Common myeloid progenitor, CD34-positive (primary cell): ENCODE measurements around the gene SERINC5. TPM values are rescaled to one million over a fixed set of nuclear protein-coding genes. Genes with fewer than 3 reads are reported as not detected.
A peak's percentile ranks its signal among the peaks of the same experiment; 100 is the strongest.
"Not testable (repeated sequence)": the region's sequence is repeated elsewhere in the genome, so short reads cannot be mapped to it uniquely, and the experiment has no call there.

Experiments
- CTCF ChIA-PET: fragments of 350-600 bp; sonication (Branson Sonifier 250); formaldehyde crosslinking; loops from one replicate; lab custom pipeline; 2021; ENCODE audit warnings: antibody characterized with exemption; lab: Charles Lee
- POLR2A ChIA-PET: fragments of 350-600 bp; sonication (Branson Sonifier 250); formaldehyde crosslinking; loops from one replicate; lab custom pipeline; 2021; ENCODE audit warnings: antibody characterized with exemption; lab: Charles Lee
- DNase-seq, 3 donors: peaks; one replicate each; pipeline versions ENCODE4 v3.0.0 to v3.0.0-alpha.2; 2013
- H3K27ac ChIP-seq, 2 experiments: 1 replicate in 1 of 2; 2 replicates in 1 of 2; pipeline ENCODE4 v1.7.0; 2013; ENCODE audit warnings: inconsistent platforms in 2 of 2, low read length in 2 of 2, mild to moderate bottlenecking in 2 of 2, low read depth in 1 of 2, moderate library complexity in 1 of 2; ENCODE audit not compliant: severe bottlenecking in 2 of 2, insufficient read depth in 1 of 2, poor library complexity in 1 of 2
- H3K27me3 ChIP-seq, 5 experiments: replicated peaks in 2 of 5; 1 replicate in 3 of 5; 2 replicates in 2 of 5; pipeline versions ENCODE4 v1.6.1 to v1.7.0; 2013; ENCODE audit warnings: low read length in 4 of 5, mild to moderate bottlenecking in 2 of 5, moderate library complexity in 2 of 5, inconsistent platforms in 1 of 5; ENCODE audit not compliant: insufficient read depth in 5 of 5, control insufficient read depth in 4 of 5
- H3K36me3 ChIP-seq, 4 experiments: 1 replicate in 2 of 4; 2 replicates in 2 of 4; pipeline versions ENCODE4 v1.6.1 to v1.7.0; 2013; ENCODE audit warnings: low read length in 3 of 4, control low read depth in 1 of 4, mild to moderate bottlenecking in 1 of 4; ENCODE audit not compliant: control insufficient read depth in 4 of 4, insufficient read depth in 4 of 4
- H3K4me1 ChIP-seq, 4 experiments: 1 replicate in 3 of 4; 2 replicates in 1 of 4; pipeline versions ENCODE4 v1.6.1 to v1.7.1; 2013; ENCODE audit warnings: low read length in 3 of 4, mild to moderate bottlenecking in 3 of 4, control low read depth in 1 of 4, inconsistent platforms in 1 of 4, moderate library complexity in 1 of 4; ENCODE audit not compliant: control insufficient read depth in 4 of 4, insufficient read depth in 4 of 4; ENCODE audit errors: control extremely low read depth in 1 of 4
- H3K4me3 ChIP-seq, 7 experiments: 1 replicate in 4 of 7; 2 replicates in 3 of 7; pipeline versions ENCODE4 v1.5.1 to v1.7.0; 2013; ENCODE audit warnings: mild to moderate bottlenecking in 7 of 7, low read length in 6 of 7, moderate library complexity in 6 of 7, inconsistent platforms in 2 of 7, low read depth in 2 of 7, control low read depth in 1 of 7; ENCODE audit not compliant: insufficient read depth in 4 of 7, control insufficient read depth in 1 of 7; ENCODE audit errors: extremely low read depth in 1 of 7
- H3K9me3 ChIP-seq, 5 experiments: 1 replicate in 4 of 5; 2 replicates in 1 of 5; pipeline versions ENCODE4 v1.6.1 to v1.7.1; 2013; ENCODE audit warnings: low read length in 4 of 5, mild to moderate bottlenecking in 2 of 5, inconsistent platforms in 1 of 5, low read depth in 1 of 5, moderate library complexity in 1 of 5; ENCODE audit not compliant: control insufficient read depth in 4 of 5, insufficient read depth in 2 of 5; ENCODE audit errors: control extremely low read depth in 1 of 5
- WGBS: methylation state at CpG from one replicate; pipeline ENCODE4 v1.1.5; 2013; ENCODE audit not compliant: insufficient coverage; 5-methylcytosine and 5-hydroxymethylcytosine counted together
- polyA plus RNA-seq: library from polyadenylated mRNA; unstranded; fragments of 120-200 nt; gene quantifications from one replicate; pipeline ENCODE4 v1.2.1, GENCODE V29; 2013

SERINC5 gene
- 7.6 TPM for polyA plus RNA-seq

DNA sequence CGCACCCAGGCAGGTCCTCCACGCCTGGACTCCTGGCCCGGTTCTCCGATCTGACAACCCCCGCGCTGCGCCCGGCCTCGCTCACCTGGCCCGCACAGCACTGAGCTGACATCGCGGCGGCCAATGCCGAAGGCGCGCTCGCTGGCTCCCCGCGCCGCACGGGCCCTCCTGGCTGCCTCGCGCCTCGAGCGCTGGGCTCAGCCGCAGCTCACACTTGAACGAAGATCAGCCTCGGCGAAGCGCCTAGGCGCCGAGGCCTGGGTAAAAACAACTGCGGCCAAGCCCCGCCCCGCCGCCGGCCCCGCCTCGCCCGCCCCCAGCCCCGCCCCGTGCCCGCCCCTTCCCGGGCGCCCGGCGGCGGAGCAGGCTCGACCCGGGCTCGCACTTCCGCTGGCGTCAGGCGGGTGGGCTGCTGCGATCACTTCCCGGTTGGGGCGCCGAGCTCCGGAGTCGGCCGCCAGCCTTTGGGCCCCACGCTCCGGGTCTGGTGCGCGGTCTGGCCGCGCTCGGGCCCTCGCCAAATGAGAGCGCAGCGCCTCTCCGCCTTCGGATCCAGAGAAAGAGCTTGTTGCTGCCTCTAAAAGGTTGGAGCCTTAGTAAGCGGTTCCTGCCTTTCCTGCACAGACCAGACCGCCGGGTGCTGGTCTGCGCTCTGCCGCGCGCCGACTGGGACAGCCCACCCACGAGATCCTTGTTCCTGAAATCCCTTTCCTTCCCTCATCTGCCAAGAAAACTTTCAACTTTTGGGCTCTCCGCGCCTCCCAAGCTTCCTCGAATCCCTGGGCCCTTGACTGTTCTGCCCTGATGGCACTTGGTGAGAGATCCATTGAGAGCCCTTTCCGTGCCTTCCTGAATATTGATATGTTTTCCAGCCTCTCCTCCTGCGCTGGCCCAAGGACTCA is at the start of gene SERINC5:
Gene SERINC5, minus strand, starts transcription at position 238 of the 902 bp plus-strand sequence. Its CDS starts 126 bp downstream, at position 112.
- Histone ChIP-seq H3K36me3 (peaks cover 0 to 7% (median 0%) of the 10 kb centered on the region in 4 experiments), H3K4me1 (peaks cover 13 to 41% (median 30%) of the 10 kb centered on the region in 4 experiments), H3K9me3 (no peaks in the 10 kb centered on the region), H3K27me3 (no peaks in the 10 kb centered on the region), H3K4me3 (peak within 1 kb of the TSS; percentile 65 to 94 (median 80)), H3K27ac (peak within 1 kb of the TSS; percentile 64 to 85)
- ChIA-PET CTCF (interaction anchor here (1.1 to 1.8 kb wide), 2 partner anchors 9 to 109 kb away, joined by 3 to 4 read pairs; no protein-coding TSS in a partner anchor), POLR2A (interaction anchor here (0.7 to 1.2 kb wide), 3 partner anchors 9 to 165 kb away, joined by 3 to 6 read pairs (median 4); no protein-coding TSS in a partner anchor)
- peak; percentile 70 to 85 (median 79) for DNase-seq
- under 1% methylated on average over 78 of the region's 87 CpGs for WGBS

GRCh38 chr5:80302636-80303035 is 46.8 kb upstream of the SERINC5 start:
- H3K27me3 ChIP-seq = peaks cover 0 to 1% (median 0%) of the 10 kb centered on the region in 5 experiments
- ChIA-PET POLR2A (no interaction called here), CTCF (no interaction called here)
- H3K4me1 ChIP-seq = no peaks in the 10 kb centered on the region
- H3K9me3 ChIP-seq = no peaks in the 10 kb centered on the region
- H3K4me3 ChIP-seq = no peak overlapping the region
- WGBS = 98% methylated on average over 10 of the region's 11 CpGs
- no peak for DNase-seq
- no peak overlapping the region for H3K27ac ChIP-seq
- no peaks in the 10 kb centered on the region for H3K36me3 ChIP-seq

GRCh38 chr5:80301342-80301741 is 45.5 kb upstream of the SERINC5 start:
- H3K4me3 ChIP-seq, CTCF ChIA-PET: not testable (repeated sequence)
- WGBS = no CpG with 5 or more reads among the region's 34 CpGs

GRCh38 chr5:80300796-80301195 is 44.9 kb upstream of the SERINC5 start:
- H3K4me3 ChIP-seq, DNase-seq, H3K27me3 ChIP-seq, H3K4me1 ChIP-seq, CTCF ChIA-PET, H3K27ac ChIP-seq, H3K36me3 ChIP-seq, POLR2A ChIA-PET, H3K9me3 ChIP-seq: not testable (repeated sequence)
- WGBS = 92% methylated on average over 4 of the region's 27 CpGs

More at GRCh38 chr5:80301342-80301741, 45.5 kb upstream of the SERINC5 start:
- H3K27me3 ChIP-seq, H3K4me1 ChIP-seq, POLR2A ChIA-PET, H3K27ac ChIP-seq, H3K36me3 ChIP-seq, DNase-seq, H3K9me3 ChIP-seq: not testable (repeated sequence)

GRCh38 chr5:80300125-80300524 is 44.3 kb upstream of the SERINC5 start:
- Histone ChIP-seq H3K4me1 (no peaks in the 10 kb centered on the region), H3K9me3 (no peaks in the 10 kb centered on the region), H3K36me3 (no peaks in the 10 kb centered on the region), H3K4me3 (no peak overlapping the region), H3K27ac (no peak overlapping the region), H3K27me3 (peaks cover 0 to 1% (median 0%) of the 10 kb centered on the region in 5 experiments)
- DNase-seq = no peak
- ChIA-PET CTCF (no interaction called here), POLR2A (no interaction called here)
- WGBS = 100% methylated on average over 5 of the region's 8 CpGs

GRCh38 chr5:80299601-80300000 is 43.8 kb upstream of the SERINC5 start:
- Histone ChIP-seq H3K27ac (no peak overlapping the region), H3K9me3 (no peaks in the 10 kb centered on the region), H3K4me1 (no peaks in the 10 kb centered on the region), H3K4me3 (no peak overlapping the region), H3K36me3 (no peaks in the 10 kb centered on the region), H3K27me3 (peaks cover 0 to 1% (median 0%) of the 10 kb centered on the region in 5 experiments)
- CTCF ChIA-PET = no interaction called here
- POLR2A ChIA-PET = no interaction called here
- 90% methylated on average over 7 of the region's 8 CpGs for WGBS
- no peak for DNase-seq

GRCh38 chr5:80296121-80296520 is 40.3 kb upstream of the SERINC5 start:
- peaks cover 0 to 1% (median 0%) of the 10 kb centered on the region in 5 experiments for H3K27me3 ChIP-seq
- no peak overlapping the region for H3K27ac ChIP-seq
- CTCF ChIA-PET = interaction anchor here (1.4 kb wide), 1 partner anchor 9 kb away, joined by 4 read pairs; no protein-coding TSS in a partner anchor
- no peak for DNase-seq
- no peaks in the 10 kb centered on the region for H3K4me1 ChIP-seq
- H3K4me3 ChIP-seq = no peak overlapping the region
- 96% methylated on average over 3 of the region's 6 CpGs for WGBS
- no peaks in the 10 kb centered on the region for H3K9me3 ChIP-seq
- POLR2A ChIA-PET = no interaction called here
- no peaks in the 10 kb centered on the region for H3K36me3 ChIP-seq
